ENCODE data around the gene IL12RB1. TPM values are rescaled to one million over a fixed set of nuclear protein-coding genes. Genes with fewer than 3 reads are reported as not detected.

IL12RB1 gene
- total and polyA plus RNA-seq, 2 donors from 2014 or later, result 0.45 to 3.2 TPM

- Histone ChIP-seq H3K9me3 (ENCODE audit: control insufficient read depth in 2 of 3, insufficient read depth in 1 of 3, low read length in 3 of 3) (no peaks in the 10 kb centered on the region), H3K4me1 (ENCODE audit: control insufficient read depth in 2 of 3, insufficient read depth in 2 of 3, low read depth in 1 of 3, low read length in 3 of 3) (peaks cover 0 to 7% (median 7%) of the 10 kb centered on the region in 3 donors), H3K9ac (ENCODE audit: low read length in 3 of 3) (no peak overlapping the region), H3K36me3 (ENCODE audit: control insufficient read depth in 2 of 3, insufficient read depth in 3 of 3, low read length in 3 of 3) (peaks cover 0 to 10% (median 6%) of the 10 kb centered on the region in 3 donors), H3K4me3 (ENCODE audit: low read length in 3 of 3) (no peak overlapping the region), H3K27me3 (ENCODE audit: control insufficient read depth, insufficient read depth, low read length) (no peaks in the 10 kb centered on the region), H3K27ac (ENCODE audit: low read depth in 2 of 2, low read length in 2 of 2) (no peak overlapping the region)
- no peak for FAIRE-seq
- TF ChIP-seq CTCF (IDR thresholded peaks at IDR 0.05; ENCODE audit: borderline replicate concordance, extremely low read depth, insufficient read depth), result no peak
- no peak for DNase-seq
- intact Hi-C loops (cut with DNase I), result no loop called here
Observed at GRCh38 chr19:18122424-18122823, 35.7 kb upstream of the IL12RB1 start.

- Histone ChIP-seq H3K4me3 (ENCODE audit: low read length in 3 of 3) (no peak overlapping the region), H3K9me3 (ENCODE audit: control insufficient read depth in 2 of 3, insufficient read depth in 1 of 3, low read length in 3 of 3) (no peaks in the 10 kb centered on the region), H3K9ac (ENCODE audit: low read length in 3 of 3) (no peak overlapping the region), H3K27me3 (ENCODE audit: control insufficient read depth, insufficient read depth, low read length) (no peaks in the 10 kb centered on the region), H3K4me1 (ENCODE audit: control insufficient read depth in 2 of 3, insufficient read depth in 2 of 3, low read depth in 1 of 3, low read length in 3 of 3) (peaks cover 0 to 11% (median 7%) of the 10 kb centered on the region in 3 donors), H3K36me3 (ENCODE audit: control insufficient read depth in 2 of 3, insufficient read depth in 3 of 3, low read length in 3 of 3) (peaks cover 0 to 10% (median 6%) of the 10 kb centered on the region in 3 donors), H3K27ac (ENCODE audit: low read depth in 2 of 2, low read length in 2 of 2) (no peak overlapping the region)
- no peak for DNase-seq
- intact Hi-C loops (cut with DNase I), result no loop called here
- no peak for FAIRE-seq
- TF ChIP-seq CTCF (IDR thresholded peaks at IDR 0.05; ENCODE audit: borderline replicate concordance, extremely low read depth, insufficient read depth), result no peak
Observed at GRCh38 chr19:18121166-18121565, 34.4 kb upstream of the IL12RB1 start.

GRCh38 chr19:18120127-18120526, 33.4 kb upstream of the IL12RB1 start:
- Histone ChIP-seq H3K27ac (ENCODE audit: low read depth in 2 of 2, low read length in 2 of 2) (no peak overlapping the region), H3K4me3 (ENCODE audit: low read length in 3 of 3) (no peak overlapping the region), H3K9ac (ENCODE audit: low read length in 3 of 3) (no peak overlapping the region), H3K9me3 (ENCODE audit: control insufficient read depth in 2 of 3, insufficient read depth in 1 of 3, low read length in 3 of 3) (no peaks in the 10 kb centered on the region), H3K36me3 (ENCODE audit: control insufficient read depth in 2 of 3, insufficient read depth in 3 of 3, low read length in 3 of 3) (peaks cover 0 to 10% (median 6%) of the 10 kb centered on the region in 3 donors), H3K27me3 (ENCODE audit: control insufficient read depth, insufficient read depth, low read length) (no peaks in the 10 kb centered on the region), H3K4me1 (ENCODE audit: control insufficient read depth in 2 of 3, insufficient read depth in 2 of 3, low read depth in 1 of 3, low read length in 3 of 3) (peaks cover 0 to 13% (median 10%) of the 10 kb centered on the region in 3 donors)
- FAIRE-seq, result no peak
- intact Hi-C loops (cut with DNase I), result no loop called here
- no peak for TF ChIP-seq CTCF (IDR thresholded peaks at IDR 0.05; ENCODE audit: borderline replicate concordance, extremely low read depth, insufficient read depth)
- no peak for DNase-seq

- intact Hi-C loops (cut with DNase I), result no loop called here
- DNase-seq (peak in 1 of 5 donors; percentile 57), FAIRE-seq (no peak)
- peaks cover 0 to 13% (median 12%) of the 10 kb centered on the region in 3 donors for H3K4me1 ChIP-seq (ENCODE audit: control insufficient read depth in 2 of 3, insufficient read depth in 2 of 3, low read depth in 1 of 3, low read length in 3 of 3)
- no peak for TF ChIP-seq CTCF (IDR thresholded peaks at IDR 0.05; ENCODE audit: borderline replicate concordance, extremely low read depth, insufficient read depth)
- H3K36me3 ChIP-seq (ENCODE audit: control insufficient read depth in 2 of 3, insufficient read depth in 3 of 3, low read length in 3 of 3), result peaks cover 0 to 14% (median 6%) of the 10 kb centered on the region in 3 donors
- no peak overlapping the region for H3K9ac ChIP-seq (ENCODE audit: low read length in 3 of 3)
- no peak overlapping the region for H3K27ac ChIP-seq (ENCODE audit: low read depth in 2 of 2, low read length in 2 of 2)
- no peaks in the 10 kb centered on the region for H3K9me3 ChIP-seq (ENCODE audit: control insufficient read depth in 2 of 3, insufficient read depth in 1 of 3, low read length in 3 of 3)
- H3K4me3 ChIP-seq (ENCODE audit: low read length in 3 of 3), result no peak overlapping the region
- H3K27me3 ChIP-seq (ENCODE audit: control insufficient read depth, insufficient read depth, low read length), result no peaks in the 10 kb centered on the region
Observed at GRCh38 chr19:18119717-18120105, 33.0 kb upstream of the IL12RB1 start.
